NB4 (cell line): ENCODE data around the gene RBMS3.

Source experiments
- DNase-seq: peaks from one replicate; pipeline ENCODE4 v3.0.0; 2010; ENCODE audit warnings: low read depth
- H3K4me3 ChIP-seq: one replicate; pipeline ENCODE4 v1.5.1; 2011; ENCODE audit warnings: mild to moderate bottlenecking, low read depth, low read length, moderate library complexity
- CTCF ChIP-seq: IDR thresholded peaks from one replicate; pipeline ENCODE4 v1.5.1; 2012; ENCODE audit warnings: low read depth, low read length
- MAX ChIP-seq: IDR thresholded peaks from 2 replicates; pipeline ENCODE4 v1.6.1; 2011; ENCODE audit warnings: low read depth, low read length
- MYC ChIP-seq: IDR thresholded peaks from 2 replicates; pipeline ENCODE4 v1.6.1; 2011; ENCODE audit warnings: low read depth, low read length
- POLR2A ChIP-seq: IDR thresholded peaks from 2 replicates; pipeline ENCODE4 v1.6.1; 2011; ENCODE audit warnings: mild to moderate bottlenecking; ENCODE audit not compliant: insufficient read length; ENCODE audit errors: extremely low read depth

The RBMS3 gene

GRCh38 chr3:29949131-29949530, 668.3 kb downstream of the RBMS3 start:
- no peak for DNase-seq
- H3K4me3 ChIP-seq: no peak overlapping the region
- TF ChIP-seq CTCF (no peak), MYC (no peak), POLR2A (no peak), MAX (no peak)

GRCh38 chr3:29949940-29950616, 669.2 kb downstream of the RBMS3 start:
- no peak for DNase-seq
- no peak overlapping the region for H3K4me3 ChIP-seq
- TF ChIP-seq MAX (no peak), MYC (no peak), POLR2A (no peak), CTCF (no peak)

- H3K4me3 ChIP-seq: no peak overlapping the region
- no peak for DNase-seq
- TF ChIP-seq POLR2A: no peak
- TF ChIP-seq CTCF: no peak
- no peak for TF ChIP-seq MYC
- TF ChIP-seq MAX: no peak
These were observed 671.6 kb downstream of the RBMS3 start for GRCh38 chr3:29952431-29952830.

- DNase-seq: no peak
- H3K4me3 ChIP-seq: no peak overlapping the region
- TF ChIP-seq MAX (no peak), POLR2A (no peak), MYC (no peak), CTCF (no peak)
These were observed 674.5 kb downstream of the RBMS3 start for GRCh38 chr3:29955413-29955812.

GRCh38 chr3:29958816-29959215, 677.9 kb downstream of the RBMS3 start:
- TF ChIP-seq CTCF (no peak), MYC (no peak), MAX (no peak), POLR2A (no peak)
- no peak for DNase-seq

More at GRCh38 chr3:29958816-29959215, 677.9 kb downstream of the RBMS3 start:
- no peak overlapping the region for H3K4me3 ChIP-seq
